D721Med (cell line): ENCODE data around the gene TMED8.

Experiments
- DNase-seq: peaks from one replicate; pipeline ENCODE4 v3.0.0; 2011; ENCODE audit warnings: low spot score; ENCODE audit not compliant: insufficient read length
- FAIRE-seq: peaks from 2 replicates; lab custom pipeline; 2011; peaks lifted over from hg19 to GRCh38; lab: Jason Lieb, UNC
- TF ChIP-seq, protein P1 (sequence below): IDR thresholded peaks from 2 replicates; pipeline ENCODE4 v1.5.1; 2012; ENCODE audit warnings: mild to moderate bottlenecking, control low read depth; ENCODE audit not compliant: insufficient read depth; ENCODE audit errors: missing control alignments

TMED8 gene

GRCh38 chr14:77306851-77307496, 69.9 kb downstream of the TMED8 start:
- no peak for FAIRE-seq
- no peak for DNase-seq
- TF ChIP-seq, protein P1, sequence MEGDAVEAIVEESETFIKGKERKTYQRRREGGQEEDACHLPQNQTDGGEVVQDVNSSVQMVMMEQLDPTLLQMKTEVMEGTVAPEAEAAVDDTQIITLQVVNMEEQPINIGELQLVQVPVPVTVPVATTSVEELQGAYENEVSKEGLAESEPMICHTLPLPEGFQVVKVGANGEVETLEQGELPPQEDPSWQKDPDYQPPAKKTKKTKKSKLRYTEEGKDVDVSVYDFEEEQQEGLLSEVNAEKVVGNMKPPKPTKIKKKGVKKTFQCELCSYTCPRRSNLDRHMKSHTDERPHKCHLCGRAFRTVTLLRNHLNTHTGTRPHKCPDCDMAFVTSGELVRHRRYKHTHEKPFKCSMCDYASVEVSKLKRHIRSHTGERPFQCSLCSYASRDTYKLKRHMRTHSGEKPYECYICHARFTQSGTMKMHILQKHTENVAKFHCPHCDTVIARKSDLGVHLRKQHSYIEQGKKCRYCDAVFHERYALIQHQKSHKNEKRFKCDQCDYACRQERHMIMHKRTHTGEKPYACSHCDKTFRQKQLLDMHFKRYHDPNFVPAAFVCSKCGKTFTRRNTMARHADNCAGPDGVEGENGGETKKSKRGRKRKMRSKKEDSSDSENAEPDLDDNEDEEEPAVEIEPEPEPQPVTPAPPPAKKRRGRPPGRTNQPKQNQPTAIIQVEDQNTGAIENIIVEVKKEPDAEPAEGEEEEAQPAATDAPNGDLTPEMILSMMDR = no peak

- FAIRE-seq (no peak), DNase-seq (no peak)
- TF ChIP-seq, protein P1 = no peak
Observed at GRCh38 chr14:77306416-77306815, 70.5 kb downstream of the TMED8 start.

DNA sequence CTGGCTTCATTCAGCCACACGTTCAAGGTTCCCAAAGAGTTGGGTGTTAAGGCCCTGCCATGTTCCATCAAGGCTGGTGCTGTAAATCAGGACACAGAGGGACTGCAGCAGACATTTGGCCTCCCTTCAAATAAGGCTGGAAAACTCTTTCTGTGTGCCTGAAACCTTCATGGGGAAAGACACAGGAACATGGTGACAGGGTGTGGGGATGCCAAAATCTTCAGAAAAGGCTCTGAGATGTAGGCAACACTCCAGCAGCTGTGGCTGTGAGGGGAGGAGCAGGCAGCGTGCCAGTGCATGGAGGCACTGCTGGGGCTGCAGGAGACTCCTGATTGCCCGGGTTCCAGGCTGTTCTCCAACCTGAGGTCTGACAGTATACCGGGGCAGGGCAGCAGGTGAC, 71.2 kb downstream of the TMED8 start:
- no peak for FAIRE-seq
- no peak for DNase-seq
- TF ChIP-seq, protein P1 = no peak

GRCh38 chr14:77303417-77304156, 73.3 kb downstream of the TMED8 start:
- TF ChIP-seq, protein P1 = no peak
- no peak for FAIRE-seq
- DNase-seq = no peak

DNA sequence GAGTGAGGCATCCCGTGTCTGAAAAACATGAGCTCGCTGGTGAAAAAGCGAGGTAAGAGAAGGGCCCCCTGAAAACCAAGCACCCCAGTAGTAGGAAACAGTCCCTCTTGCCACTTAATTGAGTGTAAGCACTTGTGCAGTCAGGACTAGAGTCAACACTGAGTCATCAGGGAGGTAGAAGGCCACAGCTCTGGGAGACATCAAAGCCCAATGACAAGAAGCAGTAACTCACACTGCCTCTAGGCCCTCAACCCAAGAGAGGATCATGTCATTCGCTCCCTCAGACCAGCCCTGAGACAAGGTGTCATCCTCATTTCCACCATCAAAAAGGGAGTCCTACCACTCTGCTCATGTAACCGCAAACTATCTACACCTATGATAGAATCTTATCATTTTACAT, 74.0 kb downstream of the TMED8 start:
- DNase-seq (no peak), FAIRE-seq (no peak)
- TF ChIP-seq, protein P1 = no peak

GRCh38 chr14:77301103-77301502, 75.8 kb downstream of the TMED8 start:
- DNase-seq (peak; percentile 45), FAIRE-seq (no peak)
- TF ChIP-seq, protein P1 = peak; percentile 91

GRCh38 chr14:77299771-77300170, 77.1 kb downstream of the TMED8 start:
- TF ChIP-seq, protein P1 = no peak
- FAIRE-seq (no peak), DNase-seq (no peak)
